ENCODE results near the gene LENG1. TPM values are rescaled to one million over a fixed set of nuclear protein-coding genes. Genes with fewer than 3 reads are reported as not detected.
A peak's percentile ranks its signal among the peaks of the same experiment; 100 is the strongest.

LENG1 gene
- total RNA-seq, 1 donor from 2014 or later, result 2.7 TPM

GRCh38 chr19:54164369-54165068 lies 5.0 kb upstream of the LENG1 start:
- H3K36me3 ChIP-seq, result no peaks in the 10 kb centered on the region
- H2AFZ ChIP-seq (replicated peaks), result no peak overlapping the region
- H3K4me3 Mint-ChIP-seq, result no peak overlapping the region
- no peak overlapping the region for H3K4me2 ChIP-seq
- no peaks in the 10 kb centered on the region for H3K79me2 ChIP-seq (ENCODE audit: low read depth)
- H3K27me3 ChIP-seq, result peaks cover 39% of the 10 kb centered on the region
- H3K27ac Mint-ChIP-seq, result no peak overlapping the region
- DNase-seq (ENCODE audit: low spot score), result peak; percentile 71
- no peaks in the 10 kb centered on the region for H3K9me3 ChIP-seq (ENCODE audit: low read depth)
- peaks cover 34% of the 10 kb centered on the region for H3K9me3 Mint-ChIP-seq
- peaks cover 14% of the 10 kb centered on the region for H3F3A ChIP-seq (ENCODE audit: low read depth)
- H3K9ac ChIP-seq, result no peak overlapping the region
- no peak overlapping the region for H3K27ac ChIP-seq
- no peaks in the 10 kb centered on the region for H4K20me1 ChIP-seq (ENCODE audit: low read depth)
- TF ChIP-seq EZH2phosphoT487 (IDR thresholded peaks at IDR 0.05), result no peak
- TF ChIP-seq CTCF (IDR thresholded peaks at IDR 0.05), result no peak
- TF ChIP-seq EZH2 (IDR thresholded peaks at IDR 0.05), result no peak
- peaks cover 14% of the 10 kb centered on the region for H3K27me3 Mint-ChIP-seq (ENCODE audit: insufficient read depth, low read depth)
- H3K36me3 Mint-ChIP-seq, result peaks cover 13% of the 10 kb centered on the region
- no peak overlapping the region for H3K4me3 ChIP-seq
- peaks cover 18% of the 10 kb centered on the region for H3K4me1 Mint-ChIP-seq
- no peaks in the 10 kb centered on the region for H3K4me1 ChIP-seq

- no peak for DNase-seq (ENCODE audit: low spot score)
- Histone ChIP-seq H3K4me1 (peaks cover 4% of the 10 kb centered on the region), H2AFZ (replicated peaks) (no peak overlapping the region), H3F3A (ENCODE audit: low read depth) (peaks cover 21% of the 10 kb centered on the region), H3K9me3 (ENCODE audit: low read depth) (no peaks in the 10 kb centered on the region), H3K36me3 (no peaks in the 10 kb centered on the region), H4K20me1 (ENCODE audit: low read depth) (peaks cover 2% of the 10 kb centered on the region), H3K79me2 (ENCODE audit: low read depth) (peaks cover 9% of the 10 kb centered on the region), H3K9ac (no peak overlapping the region), H3K4me2 (no peak overlapping the region), H3K27ac (no peak overlapping the region), H3K27me3 (peaks cover 39% of the 10 kb centered on the region), H3K4me3 (no peak overlapping the region)
- peaks cover 22% of the 10 kb centered on the region for H3K4me1 Mint-ChIP-seq
- H3K9me3 Mint-ChIP-seq, result peaks cover 34% of the 10 kb centered on the region
- TF ChIP-seq EZH2phosphoT487 (IDR thresholded peaks at IDR 0.05) (no peak), CTCF (IDR thresholded peaks at IDR 0.05) (no peak), EZH2 (IDR thresholded peaks at IDR 0.05) (no peak)
- H3K4me3 Mint-ChIP-seq, result no peak overlapping the region
- H3K27me3 Mint-ChIP-seq (ENCODE audit: insufficient read depth, low read depth), result peaks cover 12% of the 10 kb centered on the region
- H3K36me3 Mint-ChIP-seq, result peaks cover 13% of the 10 kb centered on the region
- H3K27ac Mint-ChIP-seq, result peak overlapping the region; percentile 22
Measured at GRCh38 chr19:54162884-54163283, 3.4 kb upstream of the LENG1 start.

GRCh38 chr19:54162241-54162805 lies 2.8 kb upstream of the LENG1 start:
- H3K27ac ChIP-seq, result no peak overlapping the region
- peaks cover 2% of the 10 kb centered on the region for H4K20me1 ChIP-seq (ENCODE audit: low read depth)
- H3K4me1 ChIP-seq, result peaks cover 4% of the 10 kb centered on the region
- peaks cover 9% of the 10 kb centered on the region for H3K79me2 ChIP-seq (ENCODE audit: low read depth)
- peak overlapping the region; percentile 49 for H3K4me2 ChIP-seq
- H3K9ac ChIP-seq, result no peak overlapping the region
- no peaks in the 10 kb centered on the region for H3K9me3 ChIP-seq (ENCODE audit: low read depth)
- H3K4me3 Mint-ChIP-seq, result peak overlapping the region; percentile 64
- no peak overlapping the region for H2AFZ ChIP-seq (replicated peaks)
- peak overlapping the region; percentile 22 for H3K4me3 ChIP-seq
- no peak overlapping the region for H3K27ac Mint-ChIP-seq
- peaks cover 39% of the 10 kb centered on the region for H3K27me3 ChIP-seq
- peaks cover 34% of the 10 kb centered on the region for H3K9me3 Mint-ChIP-seq
- peaks cover 23% of the 10 kb centered on the region for H3F3A ChIP-seq (ENCODE audit: low read depth)
- H3K36me3 Mint-ChIP-seq, result peaks cover 13% of the 10 kb centered on the region
- DNase-seq (ENCODE audit: low spot score), result peak; percentile 83
- TF ChIP-seq EZH2 (IDR thresholded peaks at IDR 0.05) (no peak), CTCF (IDR thresholded peaks at IDR 0.05) (no peak)
- H3K36me3 ChIP-seq, result no peaks in the 10 kb centered on the region
- peaks cover 15% of the 10 kb centered on the region for H3K27me3 Mint-ChIP-seq (ENCODE audit: insufficient read depth, low read depth)
- peaks cover 22% of the 10 kb centered on the region for H3K4me1 Mint-ChIP-seq
